NCI-H146 treated with DMSO at 0.1 percent for 48 hours (cell line): ENCODE results near the gene FEV.
A peak's percentile ranks its signal among the peaks of the same experiment; 100 is the strongest.

Experiments used
- DNase-seq: peaks from one replicate; lab custom pipeline; 2025; ENCODE audit not compliant: unreplicated experiment; lab: John Stamatoyannopoulos, UW

FEV gene

DNA sequence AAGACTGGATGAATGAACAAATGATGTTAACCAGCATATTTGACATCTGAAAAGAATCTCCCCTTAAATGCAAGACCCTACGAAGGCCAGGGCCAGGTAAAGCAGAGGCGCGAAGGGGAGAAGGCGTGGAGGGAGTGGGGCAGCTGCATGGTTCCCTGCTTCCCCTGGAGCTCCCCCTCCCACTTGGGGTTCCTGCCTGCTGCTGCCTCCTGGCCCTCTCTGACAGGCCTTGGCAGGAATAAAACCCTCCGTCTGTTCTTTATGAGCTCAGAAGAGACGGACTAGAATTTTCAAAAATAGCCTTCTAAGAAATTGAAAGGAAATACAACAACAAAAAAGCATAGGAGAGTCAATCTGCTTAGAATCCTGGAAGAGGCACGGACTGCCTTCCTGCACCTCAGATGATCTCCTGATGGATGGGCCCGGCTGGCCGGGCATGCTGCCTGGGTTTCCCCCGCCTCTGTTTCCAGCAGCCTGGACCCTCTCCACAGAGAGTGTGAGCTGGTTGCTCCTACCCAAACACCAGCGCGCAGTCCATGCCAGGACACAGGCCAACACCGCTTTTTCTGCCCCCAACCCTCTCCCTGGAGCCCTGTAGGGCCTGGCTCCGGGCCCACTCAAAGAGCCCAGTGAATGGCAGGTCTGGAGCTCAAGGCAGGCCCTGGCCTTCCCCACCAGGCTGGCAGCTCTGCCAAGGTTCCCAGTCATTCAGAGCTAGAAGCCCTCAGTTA lies 32.4 kb upstream of the FEV start:
- DNase-seq: no peak

- no peak for DNase-seq
Measured at GRCh38 chr2:219016721-219017120, 31.7 kb upstream of the FEV start.

- no peak for DNase-seq
Measured at GRCh38 chr2:219010873-219011272, 25.9 kb upstream of the FEV start.

GRCh38 chr2:219010162-219010756 lies 25.3 kb upstream of the FEV start:
- DNase-seq: peak; percentile 2

GRCh38 chr2:219009294-219009693 lies 24.3 kb upstream of the FEV start:
- no peak for DNase-seq

DNA sequence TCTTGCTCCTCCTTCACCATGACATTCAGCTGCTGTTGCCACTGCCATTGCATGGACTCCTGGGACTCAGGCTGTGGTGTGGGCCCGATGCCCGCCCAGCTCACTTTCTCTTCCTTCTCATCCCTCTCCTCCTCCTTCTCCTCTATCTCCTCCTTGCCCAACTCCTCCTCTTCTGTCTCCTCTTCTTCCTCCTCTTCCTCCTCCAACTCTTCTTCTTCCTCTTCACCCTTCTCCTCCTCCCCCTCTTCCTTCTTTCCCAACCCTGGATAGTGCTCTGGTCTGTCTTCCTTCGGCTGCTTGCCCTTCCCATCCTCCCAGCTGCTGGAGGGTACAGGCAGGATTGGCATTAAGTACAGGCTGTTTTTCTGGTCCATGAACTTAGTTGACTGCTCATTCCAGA lies 19.0 kb upstream of the FEV start:
- DNase-seq: no peak

DNA sequence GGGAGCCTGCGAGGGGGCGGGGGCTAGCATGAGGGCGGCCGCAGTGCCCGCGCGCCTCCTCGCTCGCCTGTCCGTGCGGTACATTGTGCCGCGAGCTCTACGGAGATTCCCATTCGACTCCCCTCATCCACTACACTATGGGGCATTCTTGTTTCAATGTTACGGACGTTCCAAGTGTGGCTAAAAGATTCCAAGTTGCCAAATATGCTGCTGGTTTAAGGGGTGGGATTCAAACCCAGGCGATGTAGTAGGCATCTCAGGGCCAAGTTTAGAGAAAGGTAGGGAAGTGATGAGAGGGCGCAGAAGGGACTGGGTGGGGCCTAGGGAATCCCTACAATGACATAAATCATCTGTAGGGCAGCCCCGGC lies 18.3 kb upstream of the FEV start:
- DNase-seq: no peak

DNA sequence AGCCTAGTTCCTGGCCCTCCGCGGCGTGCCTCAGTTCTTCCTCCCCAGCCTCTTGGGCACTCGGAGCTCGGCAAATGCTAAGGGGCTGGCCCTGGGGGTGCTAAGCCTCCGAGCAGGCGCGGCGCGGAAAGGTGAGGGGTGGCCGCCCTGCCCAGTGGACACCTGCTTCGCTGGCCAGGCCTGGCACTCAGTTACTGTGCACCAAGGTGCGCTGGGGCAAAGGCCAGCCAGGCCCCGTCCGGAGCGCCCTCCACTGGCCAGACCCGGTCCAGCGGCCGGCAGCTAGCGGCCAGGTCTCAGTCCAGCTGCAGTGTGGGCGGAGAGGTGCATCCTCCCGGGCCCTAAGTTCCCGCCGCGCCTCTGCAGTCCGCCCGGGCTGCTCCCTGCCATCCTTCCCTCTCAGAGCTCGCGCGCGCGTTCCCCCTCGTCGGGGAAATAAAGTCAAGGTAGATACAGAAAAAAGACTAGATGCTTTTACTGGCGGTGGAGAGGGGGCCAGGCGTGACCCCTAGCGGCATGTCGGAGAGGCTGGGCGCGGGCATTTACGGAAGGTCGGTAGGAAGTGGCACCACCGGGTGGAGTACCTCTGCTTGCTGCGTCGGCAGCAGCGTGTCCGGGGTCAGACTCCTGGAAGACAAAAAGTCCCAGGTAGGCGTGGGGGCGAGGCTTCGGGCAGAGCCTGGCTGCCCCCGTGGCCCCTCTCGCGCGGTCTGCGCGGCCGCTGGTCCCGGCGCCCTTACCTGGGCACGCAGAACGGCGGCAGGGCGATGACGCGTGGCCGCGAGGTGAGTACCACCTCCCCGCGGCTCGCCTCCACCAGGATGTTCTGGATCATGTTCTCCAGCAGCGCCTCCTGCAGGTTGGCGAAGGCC lies 17.6 kb upstream of the FEV start:
- peak; percentile 42 for DNase-seq

DNA sequence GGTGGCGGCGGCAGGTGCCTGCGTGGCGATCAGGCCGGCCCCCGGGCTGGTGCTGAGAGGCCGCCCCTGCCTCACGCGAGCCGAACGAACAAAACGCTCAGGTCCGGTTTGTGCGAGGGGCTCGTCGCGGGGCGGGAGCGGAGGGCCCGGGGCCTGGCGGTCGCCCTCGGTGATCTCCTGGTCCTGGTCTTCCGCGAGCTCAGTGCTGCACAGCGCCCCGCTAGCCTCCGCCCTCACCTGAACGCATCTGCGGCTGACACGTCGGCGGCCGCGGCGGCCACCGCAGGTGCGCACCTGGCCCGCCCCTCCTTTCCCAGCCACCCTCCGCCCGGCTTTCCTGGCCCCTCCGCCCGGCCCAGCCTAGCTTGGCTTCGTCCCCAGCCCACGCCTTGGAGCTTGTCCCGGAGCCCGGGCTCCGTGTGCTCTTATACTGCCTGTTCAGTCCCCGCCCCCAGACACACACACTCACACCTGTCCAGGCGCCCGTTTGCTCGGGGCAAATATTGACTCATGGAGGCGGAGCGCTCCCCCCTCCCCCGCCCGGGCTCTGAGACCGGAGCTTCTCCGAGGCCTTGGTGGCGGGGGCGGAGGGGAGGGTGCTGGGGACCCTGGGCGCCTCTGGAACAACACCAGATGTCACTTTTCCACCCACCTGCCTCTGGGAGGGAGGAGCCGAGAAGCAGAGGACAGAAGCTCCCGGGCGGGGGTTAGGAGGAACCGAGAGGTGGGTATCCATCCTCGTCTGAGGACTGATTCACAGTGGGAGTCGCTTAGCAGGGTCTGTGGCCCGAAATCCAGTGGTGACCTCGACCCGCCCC lies 16.8 kb upstream of the FEV start:
- peak; percentile 91 for DNase-seq

DNA sequence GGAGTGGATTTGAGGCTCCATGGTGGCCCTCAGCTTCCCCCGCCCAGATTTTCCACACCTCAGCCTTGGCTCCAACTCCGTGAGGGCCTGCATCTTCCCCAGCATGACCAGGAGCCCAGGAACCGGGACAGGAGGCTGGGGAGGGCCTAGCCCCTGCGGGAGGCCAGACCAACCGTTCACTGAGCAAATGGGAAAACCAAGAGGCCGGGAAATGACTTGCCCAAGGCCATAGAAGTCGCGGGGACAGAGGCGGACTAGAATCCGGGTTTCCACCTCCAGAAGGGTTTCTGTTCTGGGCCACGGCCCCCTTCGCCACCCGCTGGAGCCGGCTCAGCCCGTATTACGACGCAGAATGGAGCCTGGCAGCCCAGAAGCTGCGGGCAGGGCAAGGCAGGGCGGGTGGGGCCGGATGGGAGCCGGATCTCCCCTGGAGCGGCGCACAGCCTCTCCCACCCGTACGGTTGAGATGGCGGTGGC lies 16.2 kb upstream of the FEV start:
- DNase-seq: no peak

GRCh38 chr2:219000569-219000960 lies 15.6 kb upstream of the FEV start:
- no peak for DNase-seq

- DNase-seq: peak; percentile 59
Measured at GRCh38 chr2:218999881-219000568, 15.0 kb upstream of the FEV start.

DNA sequence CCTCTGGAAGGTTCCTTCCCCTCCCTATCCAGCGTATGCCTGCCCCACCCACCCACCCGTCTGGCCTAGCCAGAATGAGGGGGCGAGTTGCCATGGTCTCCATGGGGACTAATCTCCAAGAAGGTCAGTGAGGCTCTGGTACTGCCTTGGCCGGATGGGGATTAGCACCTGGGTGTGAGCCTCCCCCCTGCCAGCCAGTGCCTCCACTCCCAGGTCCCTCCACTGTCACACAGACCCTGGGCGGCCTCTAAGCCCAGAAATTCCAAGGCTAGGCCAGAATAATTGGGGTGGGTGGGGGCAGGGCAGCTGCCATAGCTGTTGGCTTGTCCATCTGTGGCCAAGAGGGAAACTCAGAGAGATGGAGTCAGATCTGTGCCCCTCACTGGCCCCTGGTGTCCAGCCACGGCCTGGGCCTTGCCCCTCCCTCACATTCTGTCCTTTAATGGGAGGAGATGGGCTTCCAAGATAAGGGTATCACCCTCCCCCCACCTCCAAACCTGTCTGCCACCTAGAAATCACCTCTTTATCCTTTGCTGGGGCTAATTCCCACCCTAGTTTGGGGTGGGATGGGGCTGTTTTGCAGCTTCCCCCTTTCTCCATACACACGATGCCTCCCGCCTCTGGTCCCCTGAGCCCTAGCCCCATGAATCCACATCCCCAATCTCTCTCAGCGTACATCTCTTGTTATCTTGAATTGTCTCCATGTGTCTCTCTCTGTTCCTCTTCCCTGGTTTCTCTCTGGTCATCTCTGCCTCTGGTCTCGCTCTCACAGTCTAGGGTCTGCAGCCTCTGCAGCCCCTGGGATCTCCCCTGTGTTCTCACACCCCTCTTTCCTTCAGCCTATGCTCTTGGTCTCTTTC lies 14.3 kb upstream of the FEV start:
- DNase-seq: no peak

GRCh38 chr2:218998414-218999002 lies 13.5 kb upstream of the FEV start:
- DNase-seq: no peak

DNA sequence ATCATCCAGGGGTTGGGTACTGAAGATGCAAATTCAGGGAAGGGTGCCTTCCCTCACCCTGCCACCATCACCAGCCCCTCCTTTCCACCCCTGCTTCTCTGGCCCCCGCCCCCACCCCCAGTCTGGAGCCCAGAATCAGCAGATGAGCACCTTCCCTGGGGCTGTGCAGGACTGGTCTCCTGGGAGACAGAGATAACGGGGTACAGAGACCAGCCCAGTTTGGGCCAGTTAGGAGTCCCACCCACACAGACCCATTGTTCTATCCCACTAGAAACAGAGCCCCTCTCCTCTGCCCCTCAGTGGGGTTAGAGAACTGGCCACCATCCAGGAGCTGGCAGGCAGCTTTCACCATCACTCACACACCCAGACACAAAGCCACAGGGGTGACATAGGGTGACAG lies 12.7 kb upstream of the FEV start:
- DNase-seq: no peak

GRCh38 chr2:218996937-218997336 lies 12.0 kb upstream of the FEV start:
- DNase-seq: peak; percentile 44

GRCh38 chr2:218995972-218996711 lies 11.2 kb upstream of the FEV start:
- DNase-seq: peak; percentile 57

DNA sequence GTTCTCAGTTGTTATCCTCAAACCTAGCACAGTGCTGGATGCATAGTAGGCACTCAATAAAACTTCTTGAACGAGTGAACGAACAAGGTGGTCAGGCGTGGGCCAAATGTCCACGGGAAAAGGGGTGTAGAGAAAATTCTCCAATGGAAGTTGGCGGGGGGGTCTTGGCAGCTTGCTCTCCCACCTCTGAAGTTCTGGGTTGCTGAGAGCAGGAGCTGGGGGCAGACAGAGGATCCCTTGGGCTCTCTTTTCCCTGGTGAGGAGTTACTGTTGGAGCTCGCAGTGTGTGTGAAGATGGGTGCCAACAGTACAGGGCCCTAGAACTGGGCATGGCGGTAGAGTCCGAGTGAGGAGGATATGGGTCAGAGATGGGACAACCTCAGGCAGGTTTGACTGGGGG lies 10.6 kb upstream of the FEV start:
- no peak for DNase-seq
